A673 (cell line): Measurements from ENCODE around the gene DDI1. TPM values are rescaled to one million over a fixed set of nuclear protein-coding genes. Genes with fewer than 3 reads are reported as not detected.

Experiments used
- BruUV-seq: library from RNA; stranded (reverse); fragments of 400-500 nt; replicated peaks from 2 replicates; lab custom pipeline; 2021; lab: Mats Ljungman, UMichigan
- CTCF ChIA-PET: fragments of 300-600 bp; sonication (Branson Sonifier 250); formaldehyde crosslinking; loops from one replicate; lab custom pipeline; 2022; ENCODE audit warnings: antibody characterized with exemption; lab: Charles Lee
- POLR2A ChIA-PET: fragments of 300-600 bp; sonication (Branson Sonifier 250); formaldehyde crosslinking; loops from one replicate; lab custom pipeline; 2022; ENCODE audit warnings: antibody characterized with exemption; ENCODE audit not compliant: low non-redundant PET; lab: Charles Lee
- DNase-seq: peaks from one replicate; pipeline ENCODE4 v3.0.0-alpha.2; 2015; ENCODE audit warnings: low spot score
- H3K27ac ChIP-seq: fragments of 200-600 bp; sonication (generic); 2 replicates; pipeline ENCODE4 v1.5.1; 2016; ENCODE audit warnings: mixed run types, low read depth, mild to moderate bottlenecking, mixed read lengths, antibody characterized with exemption, low read length; ENCODE audit not compliant: poor library complexity, severe bottlenecking
- H3K27me3 ChIP-seq: fragments of 200-600 bp; sonication (generic); replicated peaks from 2 replicates; pipeline ENCODE4 v1.6.1; 2017; ENCODE audit warnings: mixed run types, low read depth, mild to moderate bottlenecking, mixed read lengths, antibody characterized with exemption, low read length; ENCODE audit not compliant: insufficient read depth, poor library complexity
- H3K36me3 ChIP-seq: fragments of 200-600 bp; sonication (generic); 2 replicates; pipeline ENCODE4 v1.6.1; 2016; ENCODE audit warnings: mixed run types, mild to moderate bottlenecking, mixed read lengths, antibody characterized with exemption, low read length; ENCODE audit not compliant: insufficient read depth, poor library complexity, severe bottlenecking
- H3K4me1 ChIP-seq: fragments of 200-600 bp; sonication (generic); 2 replicates; pipeline ENCODE4 v1.6.1; 2017; ENCODE audit warnings: mixed run types, mild to moderate bottlenecking, mixed read lengths, antibody characterized with exemption, low read length; ENCODE audit not compliant: insufficient read depth, poor library complexity, severe bottlenecking
- H3K4me3 ChIP-seq: fragments of 200-600 bp; sonication (generic); 2 replicates; pipeline ENCODE4 v1.5.1; 2016; ENCODE audit warnings: low read depth, mixed run types, mild to moderate bottlenecking, mixed read lengths, low read length; ENCODE audit not compliant: poor library complexity, severe bottlenecking
- H3K9me3 ChIP-seq: fragments of 200-600 bp; sonication (generic); 2 replicates; pipeline ENCODE4 v1.6.1; 2016; ENCODE audit warnings: mixed run types, low read depth, mild to moderate bottlenecking, mixed read lengths, antibody characterized with exemption, low read length; ENCODE audit not compliant: poor library complexity, severe bottlenecking
- CTCF ChIP-seq: fragments of 300-800, 200-600 bp; sonication (generic); conservative IDR thresholded peaks from 2 replicates; pipeline ENCODE4 v1.5.1; 2017; ENCODE audit warnings: low read depth, mild to moderate bottlenecking, antibody characterized with exemption, low read length, moderate library complexity, mixed read lengths
- EZH2 ChIP-seq: fragments of 200-600 bp; sonication (generic); IDR thresholded peaks from 2 replicates; pipeline ENCODE4 v1.6.1; 2017; ENCODE audit warnings: borderline replicate concordance, low read depth, mild to moderate bottlenecking, mixed read lengths, antibody characterized with exemption, low read length; ENCODE audit not compliant: poor library complexity, severe bottlenecking
- intact Hi-C: fragments of 100-400 bp; cut with micrococcal nuclease; formaldehyde crosslinking; loops from one replicate; pipeline ENCODE4 v1.10.0; 2022; ENCODE audit not compliant: unreplicated experiment
- total RNA-seq: library from RNA; stranded (reverse); gene quantifications from 2 replicates; pipeline ENCODE4 v1.2.3, GENCODE V29; 2021

The DDI1 gene
- total RNA-seq, 1 experiment from 2014 or later = not detected

- BruUV-seq = no TSS peak
- TF ChIP-seq CTCF (no peak), EZH2 (no peak)
- Histone ChIP-seq H3K36me3 (no peaks in the 10 kb centered on the region), H3K4me3 (no peak overlapping the region), H3K27ac (no peak overlapping the region), H3K27me3 (no peaks in the 10 kb centered on the region), H3K4me1 (no peaks in the 10 kb centered on the region), H3K9me3 (no peaks in the 10 kb centered on the region)
- intact Hi-C loops = no loop called here
- DNase-seq = no peak
- POLR2A ChIA-PET = no interaction called here
- CTCF ChIA-PET = no interaction called here
Measured at GRCh38 chr11:104015649-104016415, 20.6 kb upstream of the DDI1 start.

GRCh38 chr11:104024572-104024971 lies 11.9 kb upstream of the DDI1 start:
- POLR2A ChIA-PET = no interaction called here
- CTCF ChIA-PET = no interaction called here
- H3K9me3 ChIP-seq = no peaks in the 10 kb centered on the region
- no peaks in the 10 kb centered on the region for H3K4me1 ChIP-seq
- no peak overlapping the region for H3K27ac ChIP-seq
- TF ChIP-seq EZH2 (no peak), CTCF (no peak)
- intact Hi-C loops = no loop called here
- DNase-seq = no peak
- BruUV-seq = no TSS peak
- no peaks in the 10 kb centered on the region for H3K27me3 ChIP-seq
- H3K36me3 ChIP-seq = no peaks in the 10 kb centered on the region
- no peak overlapping the region for H3K4me3 ChIP-seq

DNA sequence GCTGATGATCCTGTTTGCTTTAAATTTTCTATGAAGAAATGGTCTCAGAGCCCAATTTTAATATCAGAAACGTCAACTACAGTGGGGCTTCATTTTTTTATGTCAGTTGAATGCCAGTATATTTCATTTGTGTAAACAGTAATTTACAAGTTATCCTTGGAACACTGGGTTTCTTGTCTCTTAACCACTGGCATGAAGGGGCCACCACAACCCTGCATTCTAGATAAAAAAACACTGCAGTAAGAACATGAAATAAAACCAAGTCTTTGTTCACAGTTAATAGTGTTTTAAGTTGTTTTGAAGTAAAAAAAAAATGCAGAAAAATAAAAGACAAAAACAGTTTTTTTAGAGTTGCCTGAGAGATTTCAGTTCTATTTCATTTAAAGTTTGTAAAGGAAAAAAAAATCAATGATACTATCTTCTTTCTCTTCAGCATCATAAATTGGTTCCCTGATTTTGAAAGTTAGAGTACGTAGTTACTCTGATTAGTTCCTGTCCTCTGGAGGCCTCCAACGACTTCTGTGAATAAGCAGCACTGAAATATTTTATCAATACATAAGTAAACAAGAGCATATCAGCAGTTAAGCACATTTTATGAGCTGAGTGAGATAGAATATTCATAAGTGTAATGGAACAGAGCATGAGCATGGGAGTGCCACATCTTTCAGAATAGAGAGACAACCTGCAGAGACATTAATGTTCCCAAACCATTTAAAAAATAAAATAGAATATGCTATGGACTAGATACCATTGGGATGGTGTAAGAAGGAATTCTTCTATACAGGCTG lies 7.8 kb upstream of the DDI1 start:
- Histone ChIP-seq H3K4me3 (no peak overlapping the region), H3K36me3 (no peaks in the 10 kb centered on the region), H3K9me3 (no peaks in the 10 kb centered on the region), H3K27me3 (no peaks in the 10 kb centered on the region), H3K27ac (no peak overlapping the region), H3K4me1 (no peaks in the 10 kb centered on the region)
- ChIA-PET CTCF (no interaction called here), POLR2A (interaction anchor here (0.6 to 0.7 kb wide), 2 partner anchors 218 to 800 kb away, joined by 3 to 6 read pairs; no protein-coding TSS in a partner anchor)
- intact Hi-C loops = no loop called here
- no TSS peak for BruUV-seq
- TF ChIP-seq EZH2 (no peak), CTCF (no peak)
- DNase-seq = no peak
